Forelimb muscle (tissue), 1 donor: ENCODE results near the gene RPE65. TPM values are rescaled to one million over a fixed set of nuclear protein-coding genes. Genes with fewer than 3 reads are reported as not detected.
A peak's percentile ranks its signal among the peaks of the same experiment; 100 is the strongest.
"Not testable (repeated sequence)": the region's sequence is repeated elsewhere in the genome, so short reads cannot be mapped to it uniquely, and the experiment has no call there.

Source experiments
- DNase-seq: peaks from one replicate; pipeline ENCODE4 v3.0.0-alpha.2; 2013; ENCODE audit warnings: low read depth
- polyA plus RNA-seq: library from polyadenylated mRNA; unstranded; fragments of 120-200 nt; gene quantifications from one replicate; pipeline ENCODE4 v1.2.1, GENCODE V29; 2013; ENCODE audit not compliant: insufficient read length

The RPE65 gene
- polyA plus RNA-seq: not detected

- no peak for DNase-seq
These were observed at the start of gene RPE65 for GRCh38 chr1:68449901-68450300. Gene RPE65 (minus strand): TSS chr1:68449954. CDS start chr1:68449905, 49 bp downstream.

- DNase-seq: no peak
These were observed 47.6 kb upstream of the RPE65 start for GRCh38 chr1:68497358-68497698.

- peak; percentile 83 for DNase-seq
These were observed 47.1 kb upstream of the RPE65 start, which contains the start of gene DEPDC1 for GRCh38 chr1:68496680-68497357. Gene DEPDC1 (minus strand): TSS chr1:68497082. CDS start chr1:68496999, 83 bp downstream.

- DNase-seq: no peak
These were observed 46.4 kb upstream of the RPE65 start for GRCh38 chr1:68495968-68496679.

GRCh38 chr1:68495532-68495931 is 45.8 kb upstream of the RPE65 start:
- DNase-seq: no peak

- no peak for DNase-seq
These were observed 43.4 kb upstream of the RPE65 start for GRCh38 chr1:68493193-68493592.

- not testable (repeated sequence) for DNase-seq
These were observed 42.5 kb upstream of the RPE65 start for GRCh38 chr1:68492255-68492654.

GRCh38 chr1:68490046-68490651 is 40.4 kb upstream of the RPE65 start:
- no peak for DNase-seq

GRCh38 chr1:68485431-68486022 is 35.8 kb upstream of the RPE65 start:
- no peak for DNase-seq

- no peak for DNase-seq
These were observed 34.9 kb upstream of the RPE65 start for GRCh38 chr1:68484618-68485017.

GRCh38 chr1:68481041-68481440 is 31.3 kb upstream of the RPE65 start:
- DNase-seq: no peak

GRCh38 chr1:68479501-68479900 is 29.7 kb upstream of the RPE65 start:
- DNase-seq: no peak

GRCh38 chr1:68478662-68479061 is 28.9 kb upstream of the RPE65 start:
- no peak for DNase-seq

GRCh38 chr1:68476626-68477025 is 26.9 kb upstream of the RPE65 start:
- DNase-seq: not testable (repeated sequence)

GRCh38 chr1:68473060-68473459 is 23.3 kb upstream of the RPE65 start:
- no peak for DNase-seq

- DNase-seq: peak; percentile 2
These were observed 20.7 kb upstream of the RPE65 start for GRCh38 chr1:68470388-68470970.

GRCh38 chr1:68464891-68465290 is 15.1 kb upstream of the RPE65 start:
- no peak for DNase-seq

- no peak for DNase-seq
These were observed 11.2 kb upstream of the RPE65 start for GRCh38 chr1:68460935-68461334.

GRCh38 chr1:68459796-68460195 is 10.0 kb upstream of the RPE65 start:
- DNase-seq: no peak

- no peak for DNase-seq
These were observed 9.3 kb upstream of the RPE65 start for GRCh38 chr1:68459091-68459490.

GRCh38 chr1:68456202-68456601 is 6.4 kb upstream of the RPE65 start:
- DNase-seq: no peak

- DNase-seq: no peak
These were observed 4.8 kb upstream of the RPE65 start for GRCh38 chr1:68454534-68454933.
